ENCODE results near the gene GMDS. TPM values are rescaled to one million over a fixed set of nuclear protein-coding genes. Genes with fewer than 3 reads are reported as not detected.

The GMDS gene
- total and polyA plus RNA-seq, 2 donors (not counting 1 experiment from before 2014, with no cell fraction given), result 11.5 to 16.4 TPM

- H3K9me3 ChIP-seq (ENCODE audit: control extremely low read depth in 1 of 3, control insufficient read depth in 2 of 3, insufficient read depth in 1 of 3, low read length in 2 of 3), result no peaks in the 10 kb centered on the region
- H3K36me3 ChIP-seq (replicated peaks in 1 of 2; ENCODE audit: control extremely low read depth in 1 of 2, control insufficient read depth in 1 of 2, extremely low read depth in 1 of 2, insufficient read depth in 2 of 2, low read length in 1 of 2), result no peaks in the 10 kb centered on the region
- no peak for ATAC-seq (ENCODE audit: low read depth)
- H3K4me1 ChIP-seq (ENCODE audit: control insufficient read depth in 2 of 2, insufficient read depth in 2 of 2, low read length in 2 of 2), result no peaks in the 10 kb centered on the region
- no peaks in the 10 kb centered on the region for H3K79me2 ChIP-seq (ENCODE audit: control insufficient read depth, insufficient read depth, low read length)
- H3K4me2 ChIP-seq (replicated peaks; ENCODE audit: low read depth, low read length, poor library complexity, severe bottlenecking), result no peak overlapping the region
- H3K27me3 ChIP-seq (replicated peaks in 1 of 4; ENCODE audit: control extremely low read depth in 1 of 4, control insufficient read depth in 3 of 4, insufficient read depth in 4 of 4, low read length in 3 of 4), result no peaks in the 10 kb centered on the region
- Mint-ChIP-seq H3K9me3 (ENCODE audit: insufficient read depth) (no peaks in the 10 kb centered on the region), H3K4me1 (no peaks in the 10 kb centered on the region), H3K27ac (no peak overlapping the region), H3K4me3 (no peak overlapping the region), H3K27me3 (no peaks in the 10 kb centered on the region)
- no peak overlapping the region for H2AFZ ChIP-seq (ENCODE audit: insufficient read depth, low read depth, low read length, poor library complexity, severe bottlenecking)
- 96% methylated on average over 6 of the region's 6 CpGs for WGBS (ENCODE audit: insufficient coverage)
- TF ChIP-seq EZH2 (IDR thresholded peaks at IDR 0.05; ENCODE audit: borderline replicate concordance, insufficient read depth, low read depth, low read length, poor library complexity, severe bottlenecking), result no peak
- TF ChIP-seq, protein P1, sequence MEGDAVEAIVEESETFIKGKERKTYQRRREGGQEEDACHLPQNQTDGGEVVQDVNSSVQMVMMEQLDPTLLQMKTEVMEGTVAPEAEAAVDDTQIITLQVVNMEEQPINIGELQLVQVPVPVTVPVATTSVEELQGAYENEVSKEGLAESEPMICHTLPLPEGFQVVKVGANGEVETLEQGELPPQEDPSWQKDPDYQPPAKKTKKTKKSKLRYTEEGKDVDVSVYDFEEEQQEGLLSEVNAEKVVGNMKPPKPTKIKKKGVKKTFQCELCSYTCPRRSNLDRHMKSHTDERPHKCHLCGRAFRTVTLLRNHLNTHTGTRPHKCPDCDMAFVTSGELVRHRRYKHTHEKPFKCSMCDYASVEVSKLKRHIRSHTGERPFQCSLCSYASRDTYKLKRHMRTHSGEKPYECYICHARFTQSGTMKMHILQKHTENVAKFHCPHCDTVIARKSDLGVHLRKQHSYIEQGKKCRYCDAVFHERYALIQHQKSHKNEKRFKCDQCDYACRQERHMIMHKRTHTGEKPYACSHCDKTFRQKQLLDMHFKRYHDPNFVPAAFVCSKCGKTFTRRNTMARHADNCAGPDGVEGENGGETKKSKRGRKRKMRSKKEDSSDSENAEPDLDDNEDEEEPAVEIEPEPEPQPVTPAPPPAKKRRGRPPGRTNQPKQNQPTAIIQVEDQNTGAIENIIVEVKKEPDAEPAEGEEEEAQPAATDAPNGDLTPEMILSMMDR (IDR thresholded peaks at IDR 0.05), result no peak
- ChIA-PET POLR2A (no interaction called here), CTCF (no interaction called here)
- intact Hi-C loops (cut with micrococcal nuclease), result no loop called here
- H3K27ac ChIP-seq (ENCODE audit: low read length in 2 of 2), result no peak overlapping the region
- DNase-seq, result no peak
- H4K20me1 ChIP-seq (ENCODE audit: control insufficient read depth, insufficient read depth, low read length, poor library complexity, severe bottlenecking), result no peaks in the 10 kb centered on the region
- H3K4me3 ChIP-seq (ENCODE audit: control extremely low read depth in 1 of 5, extremely low read depth in 1 of 5, insufficient read depth in 1 of 5, low read depth in 2 of 5, low read length in 4 of 5), result no peak overlapping the region
- no peak overlapping the region for H3K9ac ChIP-seq (ENCODE audit: low read length)
Observed at GRCh38 chr6:1904898-1905297, 340.5 kb downstream of the GMDS start.

DNA sequence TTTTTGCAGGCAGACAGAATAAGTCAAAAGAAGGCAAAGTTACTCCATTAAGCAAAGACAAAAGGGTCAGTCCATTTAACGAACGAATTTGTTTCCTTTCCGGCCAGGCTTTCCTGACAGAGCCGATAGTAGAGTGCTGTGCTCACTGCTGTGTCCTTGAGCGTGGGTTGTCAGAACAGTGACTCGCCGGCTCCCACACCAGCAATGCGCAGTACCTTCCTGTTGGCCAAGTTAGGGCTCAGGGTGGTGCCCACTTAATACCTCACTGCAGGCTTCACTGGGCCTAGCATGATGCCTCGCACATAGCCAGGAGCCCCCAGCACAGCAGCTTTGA is 341.0 kb downstream of the GMDS start:
- no peak for ATAC-seq (ENCODE audit: low read depth)
- POLR2A ChIA-PET, result no interaction called here
- H3K4me1 ChIP-seq (ENCODE audit: control insufficient read depth in 2 of 2, insufficient read depth in 2 of 2, low read length in 2 of 2), result no peaks in the 10 kb centered on the region
- no peak for DNase-seq
- H3K4me3 ChIP-seq (ENCODE audit: control extremely low read depth in 1 of 5, extremely low read depth in 1 of 5, insufficient read depth in 1 of 5, low read depth in 2 of 5, low read length in 4 of 5), result no peak overlapping the region
- no peaks in the 10 kb centered on the region for H4K20me1 ChIP-seq (ENCODE audit: control insufficient read depth, insufficient read depth, low read length, poor library complexity, severe bottlenecking)
- H3K27ac Mint-ChIP-seq, result no peak overlapping the region
- intact Hi-C loops (cut with micrococcal nuclease), result no loop called here
- H3K27me3 ChIP-seq (replicated peaks in 1 of 4; ENCODE audit: control extremely low read depth in 1 of 4, control insufficient read depth in 3 of 4, insufficient read depth in 4 of 4, low read length in 3 of 4), result no peaks in the 10 kb centered on the region
- no peaks in the 10 kb centered on the region for H3K79me2 ChIP-seq (ENCODE audit: control insufficient read depth, insufficient read depth, low read length)
- no peaks in the 10 kb centered on the region for H3K4me1 Mint-ChIP-seq
- WGBS (ENCODE audit: insufficient coverage), result 91% methylated on average over 8 of the region's 9 CpGs
- no peak overlapping the region for H2AFZ ChIP-seq (ENCODE audit: insufficient read depth, low read depth, low read length, poor library complexity, severe bottlenecking)
- no peak overlapping the region for H3K9ac ChIP-seq (ENCODE audit: low read length)
- no peaks in the 10 kb centered on the region for H3K9me3 ChIP-seq (ENCODE audit: control extremely low read depth in 1 of 3, control insufficient read depth in 2 of 3, insufficient read depth in 1 of 3, low read length in 2 of 3)
- CTCF ChIA-PET, result no interaction called here
- TF ChIP-seq, protein P1 (IDR thresholded peaks at IDR 0.05), result no peak
- TF ChIP-seq EZH2 (IDR thresholded peaks at IDR 0.05; ENCODE audit: borderline replicate concordance, insufficient read depth, low read depth, low read length, poor library complexity, severe bottlenecking), result no peak
- no peak overlapping the region for H3K4me3 Mint-ChIP-seq
- no peak overlapping the region for H3K27ac ChIP-seq (ENCODE audit: low read length in 2 of 2)
- no peak overlapping the region for H3K4me2 ChIP-seq (replicated peaks; ENCODE audit: low read depth, low read length, poor library complexity, severe bottlenecking)
- H3K9me3 Mint-ChIP-seq (ENCODE audit: insufficient read depth), result no peaks in the 10 kb centered on the region
- no peaks in the 10 kb centered on the region for H3K36me3 ChIP-seq (replicated peaks in 1 of 2; ENCODE audit: control extremely low read depth in 1 of 2, control insufficient read depth in 1 of 2, extremely low read depth in 1 of 2, insufficient read depth in 2 of 2, low read length in 1 of 2)
- no peaks in the 10 kb centered on the region for H3K27me3 Mint-ChIP-seq
